Measurements from ENCODE around the gene CCDC122.

The CCDC122 gene

GRCh38 chr13:43802511-43802910 is 77.0 kb downstream of the CCDC122 start:
- DNase-seq (ENCODE audit: low read depth, low spot score), result no peak

GRCh38 chr13:43800828-43801227 is 78.7 kb downstream of the CCDC122 start:
- no peak for DNase-seq (ENCODE audit: low read depth, low spot score)

- DNase-seq (ENCODE audit: low read depth, low spot score), result no peak
These were observed 80.3 kb downstream of the CCDC122 start for GRCh38 chr13:43799191-43799590.

- no peak for DNase-seq (ENCODE audit: low read depth, low spot score)
These were observed 81.7 kb downstream of the CCDC122 start for GRCh38 chr13:43797869-43798268.

- no peak for DNase-seq (ENCODE audit: low read depth, low spot score)
These were observed 82.4 kb downstream of the CCDC122 start for GRCh38 chr13:43797159-43797558.

GRCh38 chr13:43794416-43794815 is 85.1 kb downstream of the CCDC122 start:
- no peak for DNase-seq (ENCODE audit: low read depth, low spot score)

GRCh38 chr13:43792076-43792881 is 87.3 kb downstream of the CCDC122 start:
- DNase-seq (ENCODE audit: low read depth, low spot score), result no peak

GRCh38 chr13:43787997-43788396 is 91.5 kb downstream of the CCDC122 start:
- no peak for DNase-seq (ENCODE audit: low read depth, low spot score)

- DNase-seq (ENCODE audit: low read depth, low spot score), result no peak
These were observed 92.0 kb downstream of the CCDC122 start for GRCh38 chr13:43787518-43787891.

GRCh38 chr13:43786766-43787517 is 92.6 kb downstream of the CCDC122 start, which contains the start of gene ENOX1:
Gene ENOX1, minus strand, starts transcription at chr13:43786972.
- no peak for DNase-seq (ENCODE audit: low read depth, low spot score)

GRCh38 chr13:43786472-43786765 is 93.1 kb downstream of the CCDC122 start:
- DNase-seq (ENCODE audit: low read depth, low spot score), result no peak
